HG02763 (cell line): Measurements from ENCODE around the gene GASK1A.

ENCODE experiments used
- ATAC-seq: cut with Tn5 transposase; IDR thresholded peaks from one replicate; pipeline ENCODE4 v1.9.1; 2021; ENCODE audit warnings: mild to moderate bottlenecking, moderate library complexity; ENCODE audit not compliant: unreplicated experiment

The GASK1A gene

GRCh38 chr3:43105596-43106292, 126.6 kb downstream of the GASK1A start, which contains the start of gene POMGNT2:
Gene POMGNT2 (minus strand): TSS chr3:43106079. CDS start chr3:43081431, 24,648 bp downstream.
- peak; percentile 92 for ATAC-seq

DNA sequence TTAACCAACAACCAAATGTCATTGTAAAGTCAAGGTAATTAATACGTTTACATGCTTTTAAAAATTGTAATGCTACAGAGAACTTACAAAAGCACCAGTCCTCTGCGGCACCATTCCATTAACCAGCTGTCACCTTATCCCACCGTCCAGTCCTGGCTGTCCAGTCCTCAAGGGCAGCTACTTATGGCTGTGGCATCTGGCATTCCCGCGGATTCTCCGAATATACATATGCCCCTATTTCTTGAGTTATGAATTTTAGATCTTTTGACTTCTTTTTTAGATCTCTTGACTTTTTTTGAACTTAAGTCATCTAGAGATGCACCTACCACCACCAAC, 127.2 kb downstream of the GASK1A start:
- no peak for ATAC-seq
